IMR-90 (cell line): ENCODE measurements around the gene ARHGAP10. TPM values are rescaled to one million over a fixed set of nuclear protein-coding genes. Genes with fewer than 3 reads are reported as not detected.

Experiments
- ATAC-seq: fragments of 200-7000 bp; cut with Tn5 transposase; 2 replicates; pipeline ENCODE4 v1.9.1; 2020; ENCODE audit warnings: low read depth, mild to moderate bottlenecking, moderate library complexity
- BruUV-seq: library from RNA; stranded (reverse); fragments of 400-500 nt; replicated peaks from 2 replicates; lab custom pipeline; 2021; lab: Mats Ljungman, UMichigan
- CTCF ChIA-PET: fragments of 300-600 bp; formaldehyde crosslinking; extraction: SDS; loops from one replicate; lab custom pipeline; 2021; ENCODE audit warnings: antibody characterized with exemption; lab: Yijun Ruan, JAX
- POLR2A ChIA-PET: fragments of 300-600 bp; sonication (Branson Sonifier 250); formaldehyde crosslinking; loops from one replicate; lab custom pipeline; 2022; ENCODE audit warnings: antibody characterized with exemption; ENCODE audit not compliant: unreplicated experiment; lab: Charles Lee
- DNase-seq: peaks from one replicate; pipeline ENCODE4 v3.0.0; 2013
- H2AFZ ChIP-seq: replicated peaks from 2 replicates; pipeline ENCODE3; 2013; ENCODE audit warnings: low read length, mild to moderate bottlenecking; ENCODE audit not compliant: poor library complexity
- H2AK5ac ChIP-seq: 2 replicates; pipeline ENCODE4 v1.6.1; 2013; ENCODE audit warnings: low read depth, low read length, inconsistent platforms
- H2AK9ac ChIP-seq: replicated peaks from 2 replicates; pipeline ENCODE3; 2013; ENCODE audit warnings: mild to moderate bottlenecking, low read depth, low read length, moderate library complexity; ENCODE audit not compliant: poor library complexity
- H2BK120ac ChIP-seq: 2 replicates; pipeline ENCODE4 v1.6.1; 2013; ENCODE audit warnings: low read depth, low read length, inconsistent platforms
- H2BK15ac ChIP-seq: 3 replicates; pipeline ENCODE4 v1.6.1; 2013; ENCODE audit warnings: low read depth, low read length, inconsistent platforms
- H2BK20ac ChIP-seq: 2 replicates; pipeline ENCODE4 v1.6.1; 2013; ENCODE audit warnings: low read depth, mild to moderate bottlenecking, inconsistent platforms, low read length, moderate library complexity
- H2BK5ac ChIP-seq: 2 replicates; pipeline ENCODE4 v1.6.1; 2013; ENCODE audit warnings: mild to moderate bottlenecking, low read depth, low read length, inconsistent platforms; ENCODE audit not compliant: poor library complexity, severe bottlenecking
- H3K14ac ChIP-seq: replicated peaks from 2 replicates; pipeline ENCODE4 v1.6.1; 2013; ENCODE audit warnings: low read depth, low read length, inconsistent platforms
- H3K18ac ChIP-seq: 2 replicates; pipeline ENCODE4 v1.6.1; 2013; ENCODE audit warnings: low read depth, low read length, control low read depth
- H3K23ac ChIP-seq: 2 replicates; pipeline ENCODE4 v1.6.1; 2013; ENCODE audit warnings: low read depth, low read length, inconsistent platforms
- H3K27ac ChIP-seq: 2 replicates; pipeline ENCODE4 v1.5.1; 2013; ENCODE audit warnings: mild to moderate bottlenecking, control low read depth, low read length; ENCODE audit not compliant: insufficient read depth
- H3K27me3 ChIP-seq: 2 replicates; pipeline ENCODE4 v1.6.1; 2013; ENCODE audit warnings: low read length; ENCODE audit not compliant: control insufficient read depth, insufficient read depth
- H3K36me3 ChIP-seq: 2 replicates; pipeline ENCODE4 v1.6.1; 2013; ENCODE audit warnings: low read length, mixed read lengths; ENCODE audit not compliant: control insufficient read depth, insufficient read depth
- H3K4ac ChIP-seq: 2 replicates; pipeline ENCODE4 v1.6.1; 2013; ENCODE audit warnings: low read depth, low read length, inconsistent platforms
- H3K4me1 ChIP-seq: 2 replicates; pipeline ENCODE4 v1.6.1; 2013; ENCODE audit warnings: low read length, mixed read lengths; ENCODE audit not compliant: control insufficient read depth, insufficient read depth
- H3K4me2 ChIP-seq: 2 replicates; pipeline ENCODE4 v1.6.1; 2013; ENCODE audit warnings: low read depth, mild to moderate bottlenecking, control low read depth, low read length, moderate library complexity
- H3K4me3 ChIP-seq: 2 replicates; pipeline ENCODE4 v1.5.1; 2013; ENCODE audit warnings: low read depth, mild to moderate bottlenecking, control low read depth, low read length, moderate library complexity; ENCODE audit not compliant: insufficient read depth
- H3K56ac ChIP-seq: 2 replicates; pipeline ENCODE4 v1.6.1; 2013; ENCODE audit warnings: low read length, inconsistent platforms; ENCODE audit not compliant: insufficient read depth; ENCODE audit errors: extremely low read depth
- H3K79me1 ChIP-seq, 2 experiments: 2 replicates each; pipeline ENCODE4 v1.6.1; 2013; ENCODE audit warnings: low read length in 2 of 2, inconsistent platforms in 1 of 2, low read depth in 1 of 2
- H3K9ac ChIP-seq: 2 replicates; pipeline ENCODE4 v1.6.1; 2013; ENCODE audit warnings: low read depth, low read length, control low read depth
- H3K9me1 ChIP-seq: 2 replicates; pipeline ENCODE4 v1.6.1; 2013; ENCODE audit warnings: low read length, inconsistent platforms; ENCODE audit not compliant: insufficient read depth
- H3K9me3 ChIP-seq: 2 replicates; pipeline ENCODE4 v1.6.1; 2013; ENCODE audit warnings: low read length; ENCODE audit not compliant: control insufficient read depth, insufficient read depth
- H4K20me1 ChIP-seq: 2 replicates; pipeline ENCODE4 v1.6.1; 2013; ENCODE audit warnings: low read length, inconsistent platforms; ENCODE audit not compliant: insufficient read depth
- H4K5ac ChIP-seq: 2 replicates; pipeline ENCODE4 v1.6.1; 2013; ENCODE audit warnings: mild to moderate bottlenecking, low read depth, low read length, control low read depth
- H4K8ac ChIP-seq, 2 experiments: 2 replicates each; pipeline ENCODE4 v1.6.1; 2013; ENCODE audit warnings: low read depth in 2 of 2, low read length in 2 of 2, control low read depth in 1 of 2, inconsistent platforms in 1 of 2
- H4K91ac ChIP-seq: 2 replicates; pipeline ENCODE4 v1.6.1; 2013; ENCODE audit warnings: low read depth, low read length, inconsistent platforms; ENCODE audit not compliant: insufficient read depth
- BHLHE40 ChIP-seq: fragments of 150-350 bp; IDR thresholded peaks from 2 replicates; pipeline ENCODE4 v1.6.1; 2016; ENCODE audit warnings: mild to moderate bottlenecking, low read depth, low read length
- FOS ChIP-seq: fragments of 150-350 bp; IDR thresholded peaks from 2 replicates; pipeline ENCODE4 v1.6.1; 2016; ENCODE audit warnings: low read depth, low read length
- MAFK ChIP-seq: IDR thresholded peaks from 2 replicates; pipeline ENCODE4 v1.6.1; 2012; ENCODE audit warnings: low read depth, low read length, improper control_type of control experiment
- NFE2L2 ChIP-seq: fragments of 150-350 bp; IDR thresholded peaks from 2 replicates; pipeline ENCODE4 v1.6.1; 2016; ENCODE audit warnings: low read depth, mild to moderate bottlenecking, low read length
- RFX5 ChIP-seq: IDR thresholded peaks from 2 replicates; pipeline ENCODE4 v1.8.0; 2012; ENCODE audit warnings: low read depth, mild to moderate bottlenecking, low read length, moderate library complexity
- SMC3 ChIP-seq: fragments of 150-350 bp; IDR thresholded peaks from 2 replicates; pipeline ENCODE4 v1.6.1; 2016; ENCODE audit warnings: low read depth, mild to moderate bottlenecking, antibody characterized with exemption, low read length, moderate library complexity
- WGBS, 2 experiments: methylation state at CpG; one replicate each; pipeline versions ENCODE4 v1.1.5 to v1.1.7; 2013; ENCODE audit warnings: missing lambda C conversion rate in 2 of 2; ENCODE audit not compliant: insufficient read length in 1 of 2; ENCODE audit errors: extremely low coverage in 2 of 2; 5-methylcytosine and 5-hydroxymethylcytosine counted together
- dilution Hi-C: fragments of 300-500 bp; cut with HindIII; formaldehyde crosslinking; loops from one replicate; pipeline ENCODE4 v1.14.3; 2018; ENCODE audit warnings: low sequenced_read_pairs; ENCODE audit not compliant: unreplicated experiment
- in situ Hi-C: fragments of 300-500 bp; cut with MboI; formaldehyde crosslinking; loops from 3 replicates; pipeline ENCODE4 v1.14.3; 2019; ENCODE audit warnings: low sequenced_read_pairs, inconsistent platforms, mixed read lengths
- intact Hi-C: fragments of 100-400 bp; cut with micrococcal nuclease; formaldehyde crosslinking; loops from 2 replicates; pipeline ENCODE4 v1.10.0; 2022
- polyA plus RNA-seq, 3 experiments: library from polyadenylated mRNA; depleted of rRNA; stranded (reverse); fragments of >200 nt; gene quantifications; 2 replicates each; pipeline ENCODE4 v1.2.3, GENCODE V29; 2012; ENCODE audit warnings: low replicate concordance in 1 of 3
- total RNA-seq: library from RNA; depleted of rRNA; stranded (reverse); fragments of >200 nt; gene quantifications from 2 replicates; pipeline ENCODE4 v1.2.3, GENCODE V29; 2012
- TF ChIP-seq, protein P1 (sequence below): fragments of 150-350 bp; IDR thresholded peaks from 2 replicates; pipeline ENCODE4 v1.6.1; 2017; ENCODE audit warnings: mild to moderate bottlenecking, antibody characterized with exemption, low read length, low read depth
- TF ChIP-seq, protein P2 (sequence below): conservative IDR thresholded peaks from 2 replicates; pipeline ENCODE4 v1.5.1; 2012; ENCODE audit warnings: mild to moderate bottlenecking, low read depth, low read length, improper control_type of control experiment
- TF ChIP-seq, protein P3 (sequence below): fragments of 150-350 bp; IDR thresholded peaks from 2 replicates; pipeline ENCODE4 v1.6.1; 2016; ENCODE audit warnings: low read depth, mild to moderate bottlenecking, low read length, moderate library complexity, borderline replicate concordance

Gene ARHGAP10
- total and polyA plus RNA-seq, 2 of the 4 experiments (the other 2 are of a cell fraction): 27.1 to 29.4 TPM

DNA sequence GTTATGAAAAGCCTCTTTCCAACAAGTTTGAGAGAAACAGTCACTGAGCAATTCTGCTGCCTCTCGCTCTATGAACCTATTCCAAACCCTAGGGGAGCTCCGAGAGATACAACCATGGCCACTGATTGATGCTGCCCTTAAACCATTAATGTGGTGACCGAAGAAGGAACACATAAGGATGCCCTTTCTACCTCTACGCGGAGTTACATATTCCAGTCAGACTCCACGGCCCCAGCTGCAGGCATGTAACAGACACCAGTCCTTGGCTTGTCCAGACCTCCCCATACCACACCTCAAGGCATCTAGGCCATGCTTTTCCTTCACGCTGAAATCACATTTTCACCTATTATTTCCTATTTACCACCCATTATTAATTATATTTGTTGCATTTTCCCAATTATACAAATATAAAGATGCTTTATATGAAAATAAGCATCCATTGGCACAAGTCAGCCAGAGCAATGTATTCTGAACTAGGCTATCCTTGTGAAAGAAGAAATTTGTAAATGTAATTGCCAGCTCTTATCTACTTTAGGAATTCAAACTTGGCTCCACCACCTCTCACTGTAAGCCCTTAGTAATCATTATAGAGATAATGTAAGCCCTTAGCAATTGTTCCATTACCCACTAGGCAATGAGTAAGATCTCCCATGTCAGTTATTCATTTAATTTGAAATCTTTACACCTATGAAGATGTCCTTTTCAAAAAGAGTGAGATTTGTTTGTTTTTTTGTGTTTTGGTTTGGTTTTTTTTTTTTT lies 371.9 kb downstream of the ARHGAP10 start:
- H3K4ac ChIP-seq: no peak overlapping the region
- H3K9me3 ChIP-seq: no peaks in the 10 kb centered on the region
- H3K4me3 ChIP-seq: no peak overlapping the region
- H4K91ac ChIP-seq: no peak overlapping the region
- H3K23ac ChIP-seq: no peak overlapping the region
- H2AFZ ChIP-seq: no peak overlapping the region
- no peak overlapping the region for H3K18ac ChIP-seq
- no peaks in the 10 kb centered on the region for H3K79me1 ChIP-seq
- intact Hi-C loops (no loop called here), in situ Hi-C loops (no loop called here), dilution Hi-C loops (no loop called here)
- H3K27me3 ChIP-seq: no peaks in the 10 kb centered on the region
- H3K9ac ChIP-seq: no peak overlapping the region
- H2BK15ac ChIP-seq: no peak overlapping the region
- ChIA-PET CTCF (interaction anchor here (0.6 kb wide), 1 partner anchor 9 kb away, joined by 3 read pairs; no protein-coding TSS in a partner anchor), POLR2A (no interaction called here)
- H3K14ac ChIP-seq: no peak overlapping the region
- H4K8ac ChIP-seq: no peak overlapping the region
- H3K9me1 ChIP-seq: no peaks in the 10 kb centered on the region
- no peak overlapping the region for H2BK120ac ChIP-seq
- no peak overlapping the region for H2AK5ac ChIP-seq
- BruUV-seq: no TSS peak
- H3K27ac ChIP-seq: no peak overlapping the region
- H3K4me2 ChIP-seq: no peak overlapping the region
- ATAC-seq (no peak), DNase-seq (peak; percentile 16)
- no peaks in the 10 kb centered on the region for H4K20me1 ChIP-seq
- 53% methylated on average over 3 of the region's 7 CpGs; no CpG with 5 or more reads in 1 of the 2 experiments for WGBS, 2 experiments
- H2BK20ac ChIP-seq: no peak overlapping the region
- H3K56ac ChIP-seq: no peak overlapping the region
- no peaks in the 10 kb centered on the region for H3K36me3 ChIP-seq
- TF ChIP-seq SMC3 (no peak), RFX5 (no peak), NFE2L2 (no peak), BHLHE40 (no peak), MAFK (no peak), FOS (no peak)
- TF ChIP-seq, protein P1, sequence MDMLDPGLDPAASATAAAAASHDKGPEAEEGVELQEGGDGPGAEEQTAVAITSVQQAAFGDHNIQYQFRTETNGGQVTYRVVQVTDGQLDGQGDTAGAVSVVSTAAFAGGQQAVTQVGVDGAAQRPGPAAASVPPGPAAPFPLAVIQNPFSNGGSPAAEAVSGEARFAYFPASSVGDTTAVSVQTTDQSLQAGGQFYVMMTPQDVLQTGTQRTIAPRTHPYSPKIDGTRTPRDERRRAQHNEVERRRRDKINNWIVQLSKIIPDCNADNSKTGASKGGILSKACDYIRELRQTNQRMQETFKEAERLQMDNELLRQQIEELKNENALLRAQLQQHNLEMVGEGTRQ: no peak
- TF ChIP-seq, protein P2, sequence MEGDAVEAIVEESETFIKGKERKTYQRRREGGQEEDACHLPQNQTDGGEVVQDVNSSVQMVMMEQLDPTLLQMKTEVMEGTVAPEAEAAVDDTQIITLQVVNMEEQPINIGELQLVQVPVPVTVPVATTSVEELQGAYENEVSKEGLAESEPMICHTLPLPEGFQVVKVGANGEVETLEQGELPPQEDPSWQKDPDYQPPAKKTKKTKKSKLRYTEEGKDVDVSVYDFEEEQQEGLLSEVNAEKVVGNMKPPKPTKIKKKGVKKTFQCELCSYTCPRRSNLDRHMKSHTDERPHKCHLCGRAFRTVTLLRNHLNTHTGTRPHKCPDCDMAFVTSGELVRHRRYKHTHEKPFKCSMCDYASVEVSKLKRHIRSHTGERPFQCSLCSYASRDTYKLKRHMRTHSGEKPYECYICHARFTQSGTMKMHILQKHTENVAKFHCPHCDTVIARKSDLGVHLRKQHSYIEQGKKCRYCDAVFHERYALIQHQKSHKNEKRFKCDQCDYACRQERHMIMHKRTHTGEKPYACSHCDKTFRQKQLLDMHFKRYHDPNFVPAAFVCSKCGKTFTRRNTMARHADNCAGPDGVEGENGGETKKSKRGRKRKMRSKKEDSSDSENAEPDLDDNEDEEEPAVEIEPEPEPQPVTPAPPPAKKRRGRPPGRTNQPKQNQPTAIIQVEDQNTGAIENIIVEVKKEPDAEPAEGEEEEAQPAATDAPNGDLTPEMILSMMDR: no peak
- TF ChIP-seq, protein P3, sequence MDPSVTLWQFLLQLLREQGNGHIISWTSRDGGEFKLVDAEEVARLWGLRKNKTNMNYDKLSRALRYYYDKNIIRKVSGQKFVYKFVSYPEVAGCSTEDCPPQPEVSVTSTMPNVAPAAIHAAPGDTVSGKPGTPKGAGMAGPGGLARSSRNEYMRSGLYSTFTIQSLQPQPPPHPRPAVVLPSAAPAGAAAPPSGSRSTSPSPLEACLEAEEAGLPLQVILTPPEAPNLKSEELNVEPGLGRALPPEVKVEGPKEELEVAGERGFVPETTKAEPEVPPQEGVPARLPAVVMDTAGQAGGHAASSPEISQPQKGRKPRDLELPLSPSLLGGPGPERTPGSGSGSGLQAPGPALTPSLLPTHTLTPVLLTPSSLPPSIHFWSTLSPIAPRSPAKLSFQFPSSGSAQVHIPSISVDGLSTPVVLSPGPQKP: no peak
- H4K5ac ChIP-seq: no peak overlapping the region
- H3K4me1 ChIP-seq: no peaks in the 10 kb centered on the region
- no peak overlapping the region for H2BK5ac ChIP-seq
- H2AK9ac ChIP-seq: no peak overlapping the region
